Caco-2 (cell line): ENCODE results near the gene INTS6. TPM values are rescaled to one million over a fixed set of nuclear protein-coding genes. Genes with fewer than 3 reads are reported as not detected.

ENCODE experiments used
- Bru-seq: library from RNA; stranded (reverse); fragments of 400-500 nt; gene quantifications from one replicate; lab custom pipeline; 2021; lab: Mats Ljungman, UMichigan
- BruChase-seq, 2 experiments: library from RNA; stranded (reverse); fragments of 400-500 nt; gene quantifications; one replicate each; lab custom pipeline; 2021; lab: Mats Ljungman, UMichigan
- BruUV-seq: library from RNA; stranded (reverse); fragments of 400-500 nt; replicated peaks from 2 replicates; lab custom pipeline; 2021; lab: Mats Ljungman, UMichigan
- CTCF ChIA-PET: fragments of 300-600 bp; sonication (Branson Sonifier 250); formaldehyde crosslinking; loops from one replicate; lab custom pipeline; 2022; ENCODE audit warnings: antibody characterized with exemption; lab: Charles Lee
- POLR2A ChIA-PET: fragments of 300-600 bp; sonication (Branson Sonifier 250); formaldehyde crosslinking; loops from one replicate; lab custom pipeline; 2022; ENCODE audit warnings: antibody characterized with exemption; lab: Charles Lee
- DNase-seq, 2 experiments: peaks; one replicate each; pipeline versions ENCODE4 v3.0.0 to v3.0.0-alpha.2; 2020 to 2022
- H3K27me3 ChIP-seq: replicated peaks from 2 replicates; pipeline ENCODE4 v1.6.0; 2011; ENCODE audit warnings: low read length; ENCODE audit not compliant: control insufficient read depth, insufficient read depth
- H3K36me3 ChIP-seq: 2 replicates; pipeline ENCODE4 v1.5.1; 2011; ENCODE audit warnings: low read length; ENCODE audit not compliant: control insufficient read depth, insufficient read depth
- H3K4me1 ChIP-seq: fragments of 250-450 bp; sonication (Bioruptor Pico); 2 replicates; pipeline ENCODE4 v1.5.1; 2020; ENCODE audit warnings: mild to moderate bottlenecking
- H3K4me3 ChIP-seq: 2 replicates; pipeline ENCODE4 v1.5.1; 2011; ENCODE audit warnings: low read depth, mild to moderate bottlenecking, control low read depth, low read length
- H3K9me3 ChIP-seq: fragments of 250-450 bp; sonication (Bioruptor Pico); 2 replicates; pipeline ENCODE4 v1.5.1; 2020; ENCODE audit warnings: mild to moderate bottlenecking, moderate library complexity
- H3K27ac Mint-ChIP-seq: one replicate; pipeline ENCODE4 v1.8.0; 2022; ENCODE audit warnings: mixed read lengths; ENCODE audit not compliant: unreplicated experiment
- H3K27me3 Mint-ChIP-seq: one replicate; pipeline ENCODE4 v1.8.0; 2022; ENCODE audit warnings: mixed read lengths; ENCODE audit not compliant: insufficient read depth, unreplicated experiment
- H3K36me3 Mint-ChIP-seq: one replicate; pipeline ENCODE4 v1.8.0; 2022; ENCODE audit warnings: mild to moderate bottlenecking, mixed read lengths; ENCODE audit not compliant: insufficient read depth, unreplicated experiment
- H3K4me1 Mint-ChIP-seq: one replicate; pipeline ENCODE4 v1.8.0; 2022; ENCODE audit warnings: low read depth, mixed read lengths; ENCODE audit not compliant: unreplicated experiment
- H3K4me3 Mint-ChIP-seq: one replicate; pipeline ENCODE4 v1.8.0; 2022; ENCODE audit warnings: mild to moderate bottlenecking, moderate library complexity, mixed read lengths; ENCODE audit not compliant: unreplicated experiment
- H3K9me3 Mint-ChIP-seq: one replicate; pipeline ENCODE4 v1.8.0; 2022; ENCODE audit warnings: mixed read lengths; ENCODE audit not compliant: unreplicated experiment
- intact Hi-C: fragments of 100-400 bp; cut with micrococcal nuclease; formaldehyde crosslinking; loops from one replicate; pipeline ENCODE4 v1.10.0; 2022; ENCODE audit not compliant: unreplicated experiment
- long read RNA-seq: library from polyadenylated mRNA; stranded (forward); transcript quantifications from one replicate; pipeline ENCODE4 v2.0.0, GENCODE V29; 2022
- total RNA-seq: library from RNA; stranded (reverse); gene quantifications from 2 replicates; pipeline ENCODE4 v1.2.3, GENCODE V29; 2022
- TF ChIP-seq, protein P1 (sequence below), 2 experiments: fragments of 200-600 bp in 1 of 2; IDR thresholded peaks; 1 replicate in 1 of 2; 2 replicates in 1 of 2; pipeline versions ENCODE4 v1.5.1 to v1.8.0; 2011 to 2022; ENCODE audit warnings: antibody characterized with exemption in 1 of 2, control low read depth in 1 of 2, inconsistent platforms in 1 of 2, low read depth in 1 of 2, low read length in 1 of 2, mild to moderate bottlenecking in 1 of 2, moderate library complexity in 1 of 2; ENCODE audit not compliant: insufficient read depth in 1 of 2, severe bottlenecking in 1 of 2, unreplicated experiment in 1 of 2

INTS6 gene, protein sequence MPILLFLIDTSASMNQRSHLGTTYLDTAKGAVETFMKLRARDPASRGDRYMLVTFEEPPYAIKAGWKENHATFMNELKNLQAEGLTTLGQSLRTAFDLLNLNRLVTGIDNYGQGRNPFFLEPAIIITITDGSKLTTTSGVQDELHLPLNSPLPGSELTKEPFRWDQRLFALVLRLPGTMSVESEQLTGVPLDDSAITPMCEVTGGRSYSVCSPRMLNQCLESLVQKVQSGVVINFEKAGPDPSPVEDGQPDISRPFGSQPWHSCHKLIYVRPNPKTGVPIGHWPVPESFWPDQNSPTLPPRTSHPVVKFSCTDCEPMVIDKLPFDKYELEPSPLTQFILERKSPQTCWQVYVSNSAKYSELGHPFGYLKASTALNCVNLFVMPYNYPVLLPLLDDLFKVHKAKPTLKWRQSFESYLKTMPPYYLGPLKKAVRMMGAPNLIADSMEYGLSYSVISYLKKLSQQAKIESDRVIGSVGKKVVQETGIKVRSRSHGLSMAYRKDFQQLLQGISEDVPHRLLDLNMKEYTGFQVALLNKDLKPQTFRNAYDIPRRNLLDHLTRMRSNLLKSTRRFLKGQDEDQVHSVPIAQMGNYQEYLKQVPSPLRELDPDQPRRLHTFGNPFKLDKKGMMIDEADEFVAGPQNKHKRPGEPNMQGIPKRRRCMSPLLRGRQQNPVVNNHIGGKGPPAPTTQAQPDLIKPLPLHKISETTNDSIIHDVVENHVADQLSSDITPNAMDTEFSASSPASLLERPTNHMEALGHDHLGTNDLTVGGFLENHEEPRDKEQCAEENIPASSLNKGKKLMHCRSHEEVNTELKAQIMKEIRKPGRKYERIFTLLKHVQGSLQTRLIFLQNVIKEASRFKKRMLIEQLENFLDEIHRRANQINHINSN
- 42.6 and 46.7 TPM in 2 replicates for total RNA-seq
- percentile 93 among the genes with signal in this experiment for Bru-seq, nascent RNA
- BruChase-seq, experiment 1, labeled RNA remaining after a 2-hour chase: percentile 90 among the genes with signal in this experiment
- BruChase-seq, experiment 2, labeled RNA remaining after a 6-hour chase: percentile 81 among the genes with signal in this experiment
- long read RNA-seq, full-length matches to known transcripts: 70 of 87 reads
- long read RNA-seq, partial matches to known transcripts: 6 of 87 reads
- long read RNA-seq, other reads (novel, unspliced or antisense): 11 of 87 reads

DNA sequence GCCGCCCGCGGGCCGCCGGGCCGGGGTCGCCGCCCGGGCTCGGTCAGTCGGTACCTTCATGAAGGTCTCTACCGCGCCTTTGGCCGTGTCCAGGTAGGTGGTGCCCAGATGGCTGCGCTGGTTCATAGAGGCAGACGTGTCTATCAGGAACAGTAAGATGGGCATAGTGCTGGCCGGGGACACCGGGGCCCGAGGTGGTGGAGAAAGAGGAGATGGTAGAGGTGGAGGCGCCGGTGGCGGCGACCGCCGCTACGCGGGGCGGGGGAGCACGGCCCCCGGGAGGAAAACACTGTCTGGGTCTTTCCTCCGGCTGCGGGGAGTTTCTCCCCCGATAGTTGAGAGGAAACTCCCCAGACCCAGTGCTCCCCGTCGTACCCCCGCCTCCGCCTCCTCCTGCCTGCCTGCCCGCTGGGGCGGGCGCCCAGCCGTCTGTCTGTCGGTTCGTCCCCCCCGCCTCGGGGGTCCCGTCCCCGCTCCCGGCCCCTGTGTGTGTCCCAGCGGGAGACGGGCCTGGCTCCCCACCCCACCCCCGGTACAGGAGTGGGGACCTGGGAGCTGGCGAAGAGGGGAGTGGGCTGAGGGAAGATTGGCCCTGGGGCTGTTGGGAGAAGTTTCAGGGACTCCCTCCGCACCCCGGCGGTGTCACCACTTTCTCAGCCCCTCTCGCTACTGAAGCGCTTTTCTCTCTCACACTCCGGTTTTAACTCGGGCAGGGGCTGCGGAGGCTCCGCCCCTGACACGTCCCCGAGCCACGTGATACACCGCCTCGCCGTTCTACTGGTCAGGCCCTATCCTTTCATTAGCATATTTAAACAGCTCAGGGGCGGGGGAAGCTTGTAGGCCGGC, at the start of gene INTS6:
INTS6 (minus strand) TSS at position 676 of the 846 bp plus-strand sequence; CDS start at position 165, 511 bp downstream.
- intact Hi-C loops: loop anchor here (1.0 to 5.0 kb wide), 5 partner anchors 132 to 405 kb away; partner anchors contain the start of genes DHRS12 and WDFY2
- DNase-seq: peak; percentile 100
- Mint-ChIP-seq H3K4me1 (no peaks in the 10 kb centered on the region), H3K27me3 (no peaks in the 10 kb centered on the region), H3K27ac (peak within 1 kb of the TSS; percentile 82), H3K9me3 (peaks cover 9% of the 10 kb centered on the region), H3K36me3 (peaks cover 43% of the 10 kb centered on the region), H3K4me3 (peak within 1 kb of the TSS; percentile 72)
- Histone ChIP-seq H3K36me3 (no peaks in the 10 kb centered on the region), H3K4me1 (peaks cover 12% of the 10 kb centered on the region; the same call in 1 of the 2 replicates), H3K27me3 (no peaks in the 10 kb centered on the region), H3K4me3 (peak within 1 kb of the TSS; percentile 72), H3K9me3 (peaks cover 11% of the 10 kb centered on the region; the same call in 1 of the 2 replicates)
- ChIA-PET CTCF (interaction anchor here (0.6 to 2.6 kb wide), 6 partner anchors 17 to 345 kb away, joined by 3 to 11 read pairs (median 3); no protein-coding TSS in a partner anchor), POLR2A (interaction anchor here (0.5 to 2.0 kb wide), 47 partner anchors 8 to 1388 kb away, joined by 3 to 18 read pairs (median 4); no protein-coding TSS in a partner anchor)
- TF ChIP-seq, protein P1, sequence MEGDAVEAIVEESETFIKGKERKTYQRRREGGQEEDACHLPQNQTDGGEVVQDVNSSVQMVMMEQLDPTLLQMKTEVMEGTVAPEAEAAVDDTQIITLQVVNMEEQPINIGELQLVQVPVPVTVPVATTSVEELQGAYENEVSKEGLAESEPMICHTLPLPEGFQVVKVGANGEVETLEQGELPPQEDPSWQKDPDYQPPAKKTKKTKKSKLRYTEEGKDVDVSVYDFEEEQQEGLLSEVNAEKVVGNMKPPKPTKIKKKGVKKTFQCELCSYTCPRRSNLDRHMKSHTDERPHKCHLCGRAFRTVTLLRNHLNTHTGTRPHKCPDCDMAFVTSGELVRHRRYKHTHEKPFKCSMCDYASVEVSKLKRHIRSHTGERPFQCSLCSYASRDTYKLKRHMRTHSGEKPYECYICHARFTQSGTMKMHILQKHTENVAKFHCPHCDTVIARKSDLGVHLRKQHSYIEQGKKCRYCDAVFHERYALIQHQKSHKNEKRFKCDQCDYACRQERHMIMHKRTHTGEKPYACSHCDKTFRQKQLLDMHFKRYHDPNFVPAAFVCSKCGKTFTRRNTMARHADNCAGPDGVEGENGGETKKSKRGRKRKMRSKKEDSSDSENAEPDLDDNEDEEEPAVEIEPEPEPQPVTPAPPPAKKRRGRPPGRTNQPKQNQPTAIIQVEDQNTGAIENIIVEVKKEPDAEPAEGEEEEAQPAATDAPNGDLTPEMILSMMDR (IDR thresholded peaks at IDR 0.05; ENCODE audit: insufficient read depth in 1 of 2, low read depth in 1 of 2, low read length in 1 of 2, severe bottlenecking in 1 of 2, unreplicated experiment in 1 of 2): no peak
- no TSS peak for BruUV-seq

DNA sequence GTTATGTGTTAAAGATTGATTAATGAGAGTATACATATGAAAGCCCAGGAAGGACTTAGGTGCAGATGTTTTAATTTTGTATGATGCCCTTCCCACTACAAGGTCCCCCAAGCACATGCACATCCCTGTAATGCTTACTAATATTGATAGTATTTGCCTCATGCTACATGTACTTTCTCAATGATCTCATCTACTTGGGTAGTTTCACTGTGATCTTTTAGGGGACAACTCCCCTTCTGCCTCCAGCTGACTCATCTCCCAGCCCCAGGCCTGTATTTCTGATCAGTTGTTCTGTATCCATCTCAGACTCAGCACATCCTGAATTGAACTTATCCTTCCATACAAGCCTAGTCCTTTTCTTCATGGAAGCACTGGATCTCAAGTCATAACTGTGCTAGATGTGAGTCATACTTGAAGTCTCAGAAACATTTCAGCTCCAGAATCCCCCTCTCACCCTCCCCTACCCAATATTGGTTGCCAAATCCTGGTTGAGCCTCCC, 49.4 kb upstream of the INTS6 start:
- Mint-ChIP-seq H3K4me1 (no peaks in the 10 kb centered on the region), H3K27me3 (peaks cover 5% of the 10 kb centered on the region), H3K4me3 (no peak overlapping the region), H3K36me3 (no peaks in the 10 kb centered on the region), H3K9me3 (no peaks in the 10 kb centered on the region), H3K27ac (no peak overlapping the region)
- Histone ChIP-seq H3K4me1 (no peaks in the 10 kb centered on the region), H3K9me3 (no peaks in the 10 kb centered on the region), H3K4me3 (no peak overlapping the region), H3K36me3 (no peaks in the 10 kb centered on the region), H3K27me3 (no peaks in the 10 kb centered on the region)
- TF ChIP-seq, protein P1 (IDR thresholded peaks at IDR 0.05; ENCODE audit: insufficient read depth in 1 of 2, low read depth in 1 of 2, low read length in 1 of 2, severe bottlenecking in 1 of 2, unreplicated experiment in 1 of 2): no peak
- CTCF ChIA-PET: no interaction called here
- BruUV-seq: no TSS peak
- intact Hi-C loops: no loop called here
- POLR2A ChIA-PET: no interaction called here
- no peak for DNase-seq
